H9 (cell line): Measurements from ENCODE around the gene TM7SF3. TPM values are rescaled to one million over a fixed set of nuclear protein-coding genes. Genes with fewer than 3 reads are reported as not detected.

ENCODE experiments used
- DNase-seq: peaks from one replicate; pipeline ENCODE4 v3.0.0-alpha.2; 2017
- H2AFZ ChIP-seq: one replicate; pipeline ENCODE4 v1.6.1; 2013; ENCODE audit warnings: mild to moderate bottlenecking, low read length, control low read depth, moderate library complexity
- H2AK5ac ChIP-seq: 2 replicates; pipeline ENCODE4 v1.6.1; 2013; ENCODE audit warnings: low read length, control low read depth, mixed read lengths; ENCODE audit not compliant: insufficient read length
- H2BK120ac ChIP-seq: one replicate; pipeline ENCODE4 v1.6.1; 2013; ENCODE audit warnings: low read depth, mild to moderate bottlenecking, low read length, control low read depth, inconsistent platforms; ENCODE audit not compliant: poor library complexity, severe bottlenecking
- H2BK12ac ChIP-seq: 2 replicates; pipeline ENCODE4 v1.6.1; 2013; ENCODE audit warnings: low read length, control low read depth, mixed read lengths, low read depth; ENCODE audit not compliant: insufficient read length
- H2BK15ac ChIP-seq: 2 replicates; pipeline ENCODE4 v1.6.1; 2013; ENCODE audit warnings: low read depth, low read length, control low read depth
- H2BK20ac ChIP-seq: one replicate; pipeline ENCODE4 v1.6.1; 2013; ENCODE audit warnings: low read depth, mild to moderate bottlenecking, low read length, control low read depth, inconsistent platforms; ENCODE audit not compliant: poor library complexity, severe bottlenecking
- H2BK5ac ChIP-seq: 2 replicates; pipeline ENCODE4 v1.6.1; 2013; ENCODE audit warnings: low read length, control low read depth, mixed read lengths; ENCODE audit not compliant: insufficient read length
- H3K14ac ChIP-seq: 2 replicates; pipeline ENCODE4 v1.6.1; 2013; ENCODE audit warnings: low read length, control low read depth; ENCODE audit not compliant: insufficient read depth
- H3K18ac ChIP-seq: 2 replicates; pipeline ENCODE4 v1.6.1; 2013; ENCODE audit warnings: low read depth, mild to moderate bottlenecking, mixed read lengths, low read length, control low read depth; ENCODE audit not compliant: insufficient read length
- H3K23ac ChIP-seq: 2 replicates; pipeline ENCODE4 v1.6.1; 2013; ENCODE audit warnings: low read length, control low read depth, mixed read lengths, low read depth; ENCODE audit not compliant: insufficient read length
- H3K23me2 ChIP-seq: 2 replicates; pipeline ENCODE4 v1.6.1; 2013; ENCODE audit warnings: low read depth, mild to moderate bottlenecking, mixed read lengths, low read length, control low read depth; ENCODE audit not compliant: insufficient read length, poor library complexity, severe bottlenecking
- H3K27ac ChIP-seq: 2 replicates; pipeline ENCODE4 v1.5.1; 2013; ENCODE audit warnings: low read length, control low read depth, mixed read lengths, low read depth; ENCODE audit not compliant: insufficient read length
- H3K27me3 ChIP-seq: 2 replicates; pipeline ENCODE4 v1.6.1; 2013; ENCODE audit warnings: low read length, control low read depth, inconsistent platforms; ENCODE audit not compliant: insufficient read depth
- H3K4ac ChIP-seq: 2 replicates; pipeline ENCODE4 v1.6.1; 2013; ENCODE audit warnings: low read depth, mild to moderate bottlenecking, control low read depth, inconsistent platforms, low read length, moderate library complexity
- H3K4me1 ChIP-seq: 2 replicates; pipeline ENCODE4 v1.6.1; 2013; ENCODE audit warnings: low read length, control low read depth, inconsistent platforms; ENCODE audit not compliant: insufficient read depth
- H3K4me2 ChIP-seq: 2 replicates; pipeline ENCODE4 v1.6.1; 2013; ENCODE audit warnings: low read length, control low read depth, mixed read lengths; ENCODE audit not compliant: insufficient read length, insufficient read depth
- H3K56ac ChIP-seq: 2 replicates; pipeline ENCODE4 v1.6.1; 2013; ENCODE audit warnings: low read depth, mild to moderate bottlenecking, mixed read lengths, low read length, control low read depth; ENCODE audit not compliant: insufficient read length
- H3K79me1 ChIP-seq: 2 replicates; pipeline ENCODE4 v1.6.1; 2013; ENCODE audit warnings: low read depth, mild to moderate bottlenecking, moderate library complexity, low read length, control low read depth, inconsistent platforms; ENCODE audit not compliant: insufficient read depth, poor library complexity, severe bottlenecking
- H3K79me2 ChIP-seq: 2 replicates; pipeline ENCODE4 v1.6.1; 2013; ENCODE audit warnings: low read length, control low read depth, inconsistent platforms; ENCODE audit not compliant: insufficient read depth
- H3K9ac ChIP-seq: 2 replicates; pipeline ENCODE4 v1.6.1; 2013; ENCODE audit warnings: low read length, control low read depth, mixed read lengths; ENCODE audit not compliant: insufficient read length; ENCODE audit errors: extremely low read depth
- H3K9me3 ChIP-seq: one replicate; pipeline ENCODE4 v1.6.1; 2013; ENCODE audit warnings: low read depth, low read length, inconsistent platforms; ENCODE audit not compliant: control insufficient read depth
- H3T11ph ChIP-seq: one replicate; pipeline ENCODE4 v1.6.1; 2013; ENCODE audit warnings: mild to moderate bottlenecking, low read length, control low read depth, inconsistent platforms
- H4K20me1 ChIP-seq: one replicate; pipeline ENCODE4 v1.6.1; 2013; ENCODE audit not compliant: control insufficient read depth, insufficient read length, insufficient read depth
- H4K5ac ChIP-seq: 2 replicates; pipeline ENCODE4 v1.6.1; 2013; ENCODE audit warnings: low read depth, mild to moderate bottlenecking, mixed read lengths, low read length, control low read depth; ENCODE audit not compliant: insufficient read length
- H4K8ac ChIP-seq: replicated peaks from 2 replicates; pipeline ENCODE4 v1.6.1; 2013; ENCODE audit warnings: low read length, control low read depth, mixed read lengths, low read depth; ENCODE audit not compliant: insufficient read length
- H4K91ac ChIP-seq: 2 replicates; pipeline ENCODE4 v1.6.1; 2013; ENCODE audit warnings: low read depth, mild to moderate bottlenecking, moderate library complexity, mixed read lengths, low read length, control low read depth; ENCODE audit not compliant: insufficient read length
- H3K27ac Mint-ChIP-seq, 3 experiments: 2 replicates in 2 of 3; 3 replicates in 1 of 3; pipeline ENCODE4 v1.8.0; 2020 to 2021; ENCODE audit warnings: mixed read lengths in 3 of 3, mild to moderate bottlenecking in 1 of 3, moderate library complexity in 1 of 3
- H3K27me3 Mint-ChIP-seq: 2 replicates; pipeline ENCODE4 v1.8.0; 2021; ENCODE audit warnings: low read depth, mild to moderate bottlenecking, moderate library complexity, mixed read lengths
- H3K36me3 Mint-ChIP-seq, 3 experiments: 2 replicates in 2 of 3; 3 replicates in 1 of 3; pipeline ENCODE4 v1.8.0; 2020 to 2021; ENCODE audit warnings: low read depth in 3 of 3, mixed read lengths in 3 of 3; ENCODE audit not compliant: insufficient read depth in 1 of 3
- H3K4me1 Mint-ChIP-seq, 2 experiments: 2 replicates each; pipeline ENCODE4 v1.8.0; 2020; ENCODE audit warnings: mixed read lengths in 2 of 2
- H3K4me3 Mint-ChIP-seq, 2 experiments: 2 replicates in 1 of 2; 3 replicates in 1 of 2; pipeline ENCODE4 v1.8.0; 2020 to 2021; ENCODE audit warnings: mild to moderate bottlenecking in 2 of 2, mixed read lengths in 2 of 2, moderate library complexity in 1 of 2
- H3K9me3 Mint-ChIP-seq, 2 experiments: 2 replicates in 1 of 2; 3 replicates in 1 of 2; pipeline ENCODE4 v1.8.0; 2020; ENCODE audit warnings: mild to moderate bottlenecking in 2 of 2, mixed read lengths in 2 of 2, moderate library complexity in 1 of 2
- CTCF ChIP-seq: fragments of 200-600 bp; sonication (generic); conservative IDR thresholded peaks from 3 replicates; pipeline ENCODE4 v1.8.0; 2021; ENCODE audit warnings: antibody characterized with exemption, mild to moderate bottlenecking
- WGBS: extraction: QIAGEN DNeasy Blood & Tissue Kit; methylation state at CpG from one replicate; pipeline ENCODE4 v1.1.7; 2013; ENCODE audit warnings: missing lambda C conversion rate, low lambda C conversion rate, mixed read lengths; ENCODE audit not compliant: insufficient read length; ENCODE audit errors: extremely low coverage; 5-methylcytosine and 5-hydroxymethylcytosine counted together
- total RNA-seq: library from RNA; stranded (reverse); gene quantifications from 2 replicates; pipeline ENCODE4 v1.2.1, GENCODE V29; 2021

Gene TM7SF3
- total RNA-seq, 1 experiment from 2014 or later, result 74.9 TPM

GRCh38 chr12:27013611-27014084 lies 536 bp downstream of the TM7SF3 start:
- Histone ChIP-seq H2BK120ac (no peak overlapping the region), H3K23ac (no peak overlapping the region), H4K91ac (no peak overlapping the region), H2BK15ac (no peak overlapping the region), H2BK20ac (no peak overlapping the region), H2AK5ac (no peak overlapping the region), H4K20me1 (no peaks in the 10 kb centered on the region), H3K27ac (no peak overlapping the region), H3K4me2 (peak overlapping the region; percentile 85), H3K9me3 (no peaks in the 10 kb centered on the region), H4K8ac (no peak overlapping the region), H2BK12ac (no peak overlapping the region), H3T11ph (no peak overlapping the region), H3K14ac (peak overlapping the region; percentile 77; the same call in 1 of the 2 replicates), H2BK5ac (no peak overlapping the region), H3K23me2 (no peaks in the 10 kb centered on the region), H3K4ac (no peak overlapping the region), H3K9ac (peak overlapping the region; percentile 45), H3K79me1 (peaks cover 4% of the 10 kb centered on the region), H4K5ac (no peak overlapping the region), H3K18ac (peak overlapping the region; percentile 72), H3K4me1 (peaks cover 2% of the 10 kb centered on the region; the same call in 1 of the 2 replicates), H3K79me2 (peaks cover 10% of the 10 kb centered on the region; the same call in 1 of the 2 replicates), H2AFZ (no peak overlapping the region), H3K56ac (no peak overlapping the region), H3K27me3 (no peaks in the 10 kb centered on the region)
- H3K27me3 Mint-ChIP-seq, result no peaks in the 10 kb centered on the region
- TF ChIP-seq CTCF, result no peak
- peak overlapping the region; percentile 93 to 95 for H3K4me3 Mint-ChIP-seq
- H3K27ac Mint-ChIP-seq, result peak overlapping the region in 2 of 3 experiments; percentile 49 to 96; a peak in 3 of 7 replicates
- no peaks in the 10 kb centered on the region for H3K9me3 Mint-ChIP-seq
- no peak for DNase-seq
- WGBS, result no CpG with 5 or more reads among the region's 13 CpGs
- peaks cover 39 to 46% of the 10 kb centered on the region in 2 experiments for H3K4me1 Mint-ChIP-seq
- peaks cover 0 to 5% (median 0%) of the 10 kb centered on the region in 3 experiments; a peak in 1 of 7 replicates for H3K36me3 Mint-ChIP-seq
